Left lung (tissue), 10 donors: ENCODE data around the gene ZNF853. TPM values are rescaled to one million over a fixed set of nuclear protein-coding genes. Genes with fewer than 3 reads are reported as not detected.

Experiments
- ATAC-seq: fragments of 200-7000 bp; cut with Tn5 transposase; one replicate; pipeline ENCODE4 v1.9.1; 2020; ENCODE audit warnings: moderate library complexity
- DNase-seq, 4 donors: peaks; one replicate each; pipeline ENCODE4 v3.0.0-alpha.2; 2013 to 2020
- H3K27ac ChIP-seq, 2 donors: fragments of 200-600 bp; sonication (generic) in 1 of 2; one replicate each; pipeline versions ENCODE4 v1.5.0 to v1.8.0; 2020 to 2021
- H3K27me3 ChIP-seq, 2 donors: fragments of 200-600 bp; sonication (generic) in 1 of 2; one replicate each; pipeline versions ENCODE4 v1.5.0 to v1.8.0; 2020 to 2021
- H3K36me3 ChIP-seq, 2 donors: fragments of 200-600 bp; sonication (generic) in 1 of 2; one replicate each; pipeline versions ENCODE4 v1.5.0 to v1.8.0; 2020 to 2021
- H3K4me1 ChIP-seq, 2 donors: fragments of 200-600 bp; one replicate each; pipeline ENCODE4 v1.8.0; 2021
- H3K4me3 ChIP-seq, 2 donors: fragments of 200-600 bp; sonication (generic) in 1 of 2; one replicate each; pipeline versions ENCODE4 v1.5.0 to v1.8.0; 2020 to 2021; ENCODE audit warnings: mild to moderate bottlenecking in 1 of 2
- H3K9me3 ChIP-seq, 2 donors: fragments of 200-600 bp; sonication (generic) in 1 of 2; one replicate each; pipeline versions ENCODE4 v1.5.0 to v1.8.0; 2020 to 2021
- CTCF ChIP-seq, 2 donors: fragments of 200-600 bp; sonication (generic) in 1 of 2; IDR thresholded peaks; one replicate each; pipeline versions ENCODE4 v1.5.0 to v1.8.0; 2021; ENCODE audit warnings: antibody characterized with exemption in 2 of 2
- intact Hi-C, 2 donors: fragments of 100-400 bp; cut with DNase I; formaldehyde crosslinking; loops; one replicate each; pipeline versions ENCODE4 v1.11.2 to v1.14.2; 2022
- polyA plus RNA-seq, 6 donors: library from polyadenylated mRNA; unstranded; fragments of 120-200 nt; gene quantifications; one replicate each; pipeline ENCODE4 v1.2.1, GENCODE V29; 2013; ENCODE audit not compliant: insufficient read length in 6 of 6
- total RNA-seq, 2 donors: library from RNA; stranded (reverse); fragmentation: NEBNext Ultra II Directional; extraction: Animal tissue kit (Norgen Biotek cat#: 25700); gene quantifications; one replicate each; pipeline ENCODE4 v1.2.1, GENCODE V29; 2021
- donor health status: DM: no; HTN: yes; CAD: no.
- donor health status: DM: no; HTN: no; CAD: no.

The ZNF853 gene
- total and polyA plus RNA-seq, 8 donors, result 3.4 to 17.5 (median 14.1) TPM

- no peaks in the 10 kb centered on the region for H3K9me3 ChIP-seq
- no peaks in the 10 kb centered on the region for H3K27me3 ChIP-seq
- ATAC-seq (peak; percentile 35), DNase-seq (peak; percentile 11 to 86 (median 36))
- peaks cover 7 to 43% of the 10 kb centered on the region in 2 donors for H3K4me1 ChIP-seq
- intact Hi-C loops, result no loop called here
- peak overlapping the region; percentile 74 to 88 for H3K4me3 ChIP-seq
- TF ChIP-seq CTCF (IDR thresholded peaks at IDR 0.05), result peak in 1 of 2 donors; percentile 20
- H3K36me3 ChIP-seq, result peaks cover 0 to 31% of the 10 kb centered on the region in 2 donors
- H3K27ac ChIP-seq, result peak overlapping the region in 1 of 2 donors; percentile 70
Observed at GRCh38 chr7:6637544-6638229, 22.3 kb downstream of the ZNF853 start.

- Histone ChIP-seq H3K27me3 (no peaks in the 10 kb centered on the region), H3K4me3 (peak overlapping the region in 1 of 2 donors; percentile 88), H3K4me1 (peaks cover 7 to 43% of the 10 kb centered on the region in 2 donors), H3K36me3 (peaks cover 0 to 44% of the 10 kb centered on the region in 2 donors), H3K27ac (no peak overlapping the region), H3K9me3 (no peaks in the 10 kb centered on the region)
- no peak for TF ChIP-seq CTCF (IDR thresholded peaks at IDR 0.05)
- intact Hi-C loops, result no loop called here
- DNase-seq, result no peak
- no peak for ATAC-seq
Observed at GRCh38 chr7:6639032-6639431, 23.6 kb downstream of the ZNF853 start.

- no peaks in the 10 kb centered on the region for H3K27me3 ChIP-seq
- no peak overlapping the region for H3K27ac ChIP-seq
- intact Hi-C loops, result no loop called here
- H3K4me1 ChIP-seq, result peaks cover 7 to 43% of the 10 kb centered on the region in 2 donors
- no peak overlapping the region for H3K4me3 ChIP-seq
- H3K36me3 ChIP-seq, result peaks cover 0 to 50% of the 10 kb centered on the region in 2 donors
- ATAC-seq, result no peak
- TF ChIP-seq CTCF (IDR thresholded peaks at IDR 0.05), result no peak
- no peaks in the 10 kb centered on the region for H3K9me3 ChIP-seq
- DNase-seq, result peak in 1 of 4 donors; percentile 74
Observed at GRCh38 chr7:6639627-6640026, 24.2 kb downstream of the ZNF853 start.

GRCh38 chr7:6640246-6640721, 24.9 kb downstream of the ZNF853 start:
- intact Hi-C loops, result no loop called here
- peaks cover 0 to 57% of the 10 kb centered on the region in 2 donors for H3K36me3 ChIP-seq
- H3K9me3 ChIP-seq, result no peaks in the 10 kb centered on the region
- H3K27ac ChIP-seq, result no peak overlapping the region
- H3K27me3 ChIP-seq, result no peaks in the 10 kb centered on the region
- TF ChIP-seq CTCF (IDR thresholded peaks at IDR 0.05), result no peak
- ATAC-seq, result no peak
- no peak overlapping the region for H3K4me3 ChIP-seq
- peak in 1 of 4 donors; percentile 61 for DNase-seq
- peaks cover 7 to 41% of the 10 kb centered on the region in 2 donors for H3K4me1 ChIP-seq

GRCh38 chr7:6641305-6642035, 26.1 kb downstream of the ZNF853 start:
- intact Hi-C loops, result no loop called here
- Histone ChIP-seq H3K27ac (no peak overlapping the region), H3K4me1 (peaks cover 6 to 29% of the 10 kb centered on the region in 2 donors), H3K9me3 (no peaks in the 10 kb centered on the region), H3K36me3 (peaks cover 0 to 69% of the 10 kb centered on the region in 2 donors), H3K4me3 (no peak overlapping the region), H3K27me3 (no peaks in the 10 kb centered on the region)
- ATAC-seq, result no peak
- no peak for TF ChIP-seq CTCF (IDR thresholded peaks at IDR 0.05)
- peak in 1 of 4 donors; percentile 51 for DNase-seq
